Endothelial cell (in vitro differentiated cells): ENCODE data around the gene CCDC73. TPM values are rescaled to one million over a fixed set of nuclear protein-coding genes. Genes with fewer than 3 reads are reported as not detected.
"Not testable (repeated sequence)": the region's sequence is repeated elsewhere in the genome, so short reads cannot be mapped to it uniquely, and the experiment has no call there.

Experiments
- DNase-seq: peaks from one replicate; pipeline ENCODE4 v3.0.0; 2021; ENCODE audit warnings: low spot score
- H3K27ac Mint-ChIP-seq: one replicate; pipeline ENCODE4 v1.8.0; 2021; ENCODE audit warnings: mixed read lengths, inconsistent platforms; ENCODE audit not compliant: unreplicated experiment
- H3K27me3 Mint-ChIP-seq: one replicate; pipeline ENCODE4 v1.8.0; 2021; ENCODE audit warnings: mild to moderate bottlenecking, moderate library complexity, mixed read lengths, inconsistent platforms; ENCODE audit not compliant: unreplicated experiment
- H3K36me3 Mint-ChIP-seq: one replicate; pipeline ENCODE4 v1.8.0; 2021; ENCODE audit warnings: mild to moderate bottlenecking, low read depth, mixed read lengths, inconsistent platforms; ENCODE audit not compliant: unreplicated experiment
- H3K4me1 Mint-ChIP-seq: one replicate; pipeline ENCODE4 v1.8.0; 2021; ENCODE audit warnings: mild to moderate bottlenecking, mixed read lengths, inconsistent platforms; ENCODE audit not compliant: unreplicated experiment
- H3K4me3 Mint-ChIP-seq: one replicate; pipeline ENCODE4 v1.8.0; 2021; ENCODE audit warnings: mild to moderate bottlenecking, mixed read lengths, inconsistent platforms; ENCODE audit not compliant: unreplicated experiment
- H3K9me3 Mint-ChIP-seq: one replicate; pipeline ENCODE4 v1.8.0; 2021; ENCODE audit warnings: mixed read lengths, inconsistent platforms; ENCODE audit not compliant: unreplicated experiment
- total RNA-seq: library from RNA; stranded (reverse); fragmentation: NEBNext Ultra II Directional; extraction: Animal tissue kit (Norgen Biotek cat#: 25700); gene quantifications from one replicate; pipeline ENCODE4 v1.2.1, GENCODE V29; 2021; ENCODE audit not compliant: unreplicated experiment
- TF ChIP-seq, protein P1 (sequence below): fragments of 200-600 bp; sonication (generic); IDR thresholded peaks from one replicate; pipeline ENCODE4 v1.5.0; 2021; ENCODE audit warnings: antibody characterized with exemption; ENCODE audit not compliant: unreplicated experiment

CCDC73 gene
- total RNA-seq, 1 donor from 2014 or later: not detected

- no peak overlapping the region for H3K4me3 Mint-ChIP-seq
- H3K27me3 Mint-ChIP-seq: no peaks in the 10 kb centered on the region
- no peaks in the 10 kb centered on the region for H3K9me3 Mint-ChIP-seq
These were observed 2.1 kb downstream of the CCDC73 start for GRCh38 chr11:32792111-32792947.

GRCh38 chr11:32790916-32791315 lies 3.5 kb downstream of the CCDC73 start:
- H3K9me3 Mint-ChIP-seq: no peaks in the 10 kb centered on the region
- TF ChIP-seq, protein P1, sequence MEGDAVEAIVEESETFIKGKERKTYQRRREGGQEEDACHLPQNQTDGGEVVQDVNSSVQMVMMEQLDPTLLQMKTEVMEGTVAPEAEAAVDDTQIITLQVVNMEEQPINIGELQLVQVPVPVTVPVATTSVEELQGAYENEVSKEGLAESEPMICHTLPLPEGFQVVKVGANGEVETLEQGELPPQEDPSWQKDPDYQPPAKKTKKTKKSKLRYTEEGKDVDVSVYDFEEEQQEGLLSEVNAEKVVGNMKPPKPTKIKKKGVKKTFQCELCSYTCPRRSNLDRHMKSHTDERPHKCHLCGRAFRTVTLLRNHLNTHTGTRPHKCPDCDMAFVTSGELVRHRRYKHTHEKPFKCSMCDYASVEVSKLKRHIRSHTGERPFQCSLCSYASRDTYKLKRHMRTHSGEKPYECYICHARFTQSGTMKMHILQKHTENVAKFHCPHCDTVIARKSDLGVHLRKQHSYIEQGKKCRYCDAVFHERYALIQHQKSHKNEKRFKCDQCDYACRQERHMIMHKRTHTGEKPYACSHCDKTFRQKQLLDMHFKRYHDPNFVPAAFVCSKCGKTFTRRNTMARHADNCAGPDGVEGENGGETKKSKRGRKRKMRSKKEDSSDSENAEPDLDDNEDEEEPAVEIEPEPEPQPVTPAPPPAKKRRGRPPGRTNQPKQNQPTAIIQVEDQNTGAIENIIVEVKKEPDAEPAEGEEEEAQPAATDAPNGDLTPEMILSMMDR: no peak
- H3K27ac Mint-ChIP-seq: no peak overlapping the region
- H3K27me3 Mint-ChIP-seq: no peaks in the 10 kb centered on the region
- DNase-seq: no peak
- H3K4me1 Mint-ChIP-seq: no peaks in the 10 kb centered on the region
- H3K36me3 Mint-ChIP-seq: no peaks in the 10 kb centered on the region
- H3K4me3 Mint-ChIP-seq: no peak overlapping the region

More at GRCh38 chr11:32792111-32792947, 2.1 kb downstream of the CCDC73 start:
- Mint-ChIP-seq H3K27ac (no peak overlapping the region), H3K4me1 (no peaks in the 10 kb centered on the region), H3K36me3 (no peaks in the 10 kb centered on the region)
- TF ChIP-seq, protein P1: no peak
- DNase-seq: no peak

- Mint-ChIP-seq H3K4me1 (peaks cover 2% of the 10 kb centered on the region), H3K27me3 (no peaks in the 10 kb centered on the region), H3K4me3 (no peak overlapping the region)
These were observed 7.7 kb downstream of the CCDC73 start for GRCh38 chr11:32786811-32787210.

GRCh38 chr11:32785262-32785661 lies 9.2 kb downstream of the CCDC73 start:
- H3K27me3 Mint-ChIP-seq: no peaks in the 10 kb centered on the region
- no peaks in the 10 kb centered on the region for H3K36me3 Mint-ChIP-seq
- DNase-seq: no peak
- H3K9me3 Mint-ChIP-seq: no peaks in the 10 kb centered on the region
- no peak overlapping the region for H3K4me3 Mint-ChIP-seq
- H3K4me1 Mint-ChIP-seq: peaks cover 2% of the 10 kb centered on the region
- H3K27ac Mint-ChIP-seq: no peak overlapping the region
- TF ChIP-seq, protein P1: no peak

More at GRCh38 chr11:32786811-32787210, 7.7 kb downstream of the CCDC73 start:
- Mint-ChIP-seq H3K9me3 (no peaks in the 10 kb centered on the region), H3K36me3 (no peaks in the 10 kb centered on the region), H3K27ac (no peak overlapping the region)
- TF ChIP-seq, protein P1: no peak
- DNase-seq: no peak

- no peak overlapping the region for H3K27ac Mint-ChIP-seq
These were observed 12.7 kb downstream of the CCDC73 start for GRCh38 chr11:32781721-32782120.

DNA sequence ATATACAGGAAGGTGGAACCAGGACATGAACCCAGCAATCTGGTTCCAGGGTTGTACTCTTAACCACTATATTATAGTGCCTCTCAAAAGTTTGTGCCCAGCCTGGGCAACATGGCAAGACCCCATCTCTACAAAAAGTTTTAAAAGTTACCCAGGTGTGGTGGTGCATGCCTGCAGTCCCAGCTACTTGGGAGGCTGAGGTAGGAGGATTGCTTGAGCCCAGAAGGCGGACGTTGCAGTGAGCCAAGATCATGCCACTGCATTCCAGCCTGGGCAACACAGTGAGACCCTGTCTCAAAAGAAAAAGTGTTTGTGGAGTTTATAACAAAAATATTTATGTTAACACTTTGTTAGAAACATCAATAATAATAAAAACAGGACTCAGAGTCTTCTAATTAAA lies 13.6 kb downstream of the CCDC73 start:
- not testable (repeated sequence) for H3K27ac Mint-ChIP-seq, H3K9me3 Mint-ChIP-seq, H3K27me3 Mint-ChIP-seq, H3K4me1 Mint-ChIP-seq, DNase-seq, H3K36me3 Mint-ChIP-seq, H3K4me3 Mint-ChIP-seq

More at GRCh38 chr11:32781721-32782120, 12.7 kb downstream of the CCDC73 start:
- no peaks in the 10 kb centered on the region for H3K27me3 Mint-ChIP-seq
- peaks cover 2% of the 10 kb centered on the region for H3K4me1 Mint-ChIP-seq
- no peaks in the 10 kb centered on the region for H3K9me3 Mint-ChIP-seq
- no peak overlapping the region for H3K4me3 Mint-ChIP-seq
- no peaks in the 10 kb centered on the region for H3K36me3 Mint-ChIP-seq
- TF ChIP-seq, protein P1: no peak
- no peak for DNase-seq
